Epithelial cell of esophagus (primary cell): ENCODE data around the gene IGSF3.

Source experiments
- DNase-seq: peaks from one replicate; pipeline ENCODE4 v3.0.0; 2010; ENCODE audit warnings: low read depth
- H3K4me3 ChIP-seq: 2 replicates; pipeline ENCODE4 v1.5.1; 2011; ENCODE audit warnings: mild to moderate bottlenecking, low read length, control low read depth
- TF ChIP-seq, protein P1 (sequence below): IDR thresholded peaks from 2 replicates; pipeline ENCODE4 v1.5.1; 2011; ENCODE audit warnings: low read depth, mild to moderate bottlenecking, low read length, control low read depth, inconsistent platforms; ENCODE audit not compliant: insufficient read depth; ENCODE audit errors: missing control alignments

IGSF3 gene

DNA sequence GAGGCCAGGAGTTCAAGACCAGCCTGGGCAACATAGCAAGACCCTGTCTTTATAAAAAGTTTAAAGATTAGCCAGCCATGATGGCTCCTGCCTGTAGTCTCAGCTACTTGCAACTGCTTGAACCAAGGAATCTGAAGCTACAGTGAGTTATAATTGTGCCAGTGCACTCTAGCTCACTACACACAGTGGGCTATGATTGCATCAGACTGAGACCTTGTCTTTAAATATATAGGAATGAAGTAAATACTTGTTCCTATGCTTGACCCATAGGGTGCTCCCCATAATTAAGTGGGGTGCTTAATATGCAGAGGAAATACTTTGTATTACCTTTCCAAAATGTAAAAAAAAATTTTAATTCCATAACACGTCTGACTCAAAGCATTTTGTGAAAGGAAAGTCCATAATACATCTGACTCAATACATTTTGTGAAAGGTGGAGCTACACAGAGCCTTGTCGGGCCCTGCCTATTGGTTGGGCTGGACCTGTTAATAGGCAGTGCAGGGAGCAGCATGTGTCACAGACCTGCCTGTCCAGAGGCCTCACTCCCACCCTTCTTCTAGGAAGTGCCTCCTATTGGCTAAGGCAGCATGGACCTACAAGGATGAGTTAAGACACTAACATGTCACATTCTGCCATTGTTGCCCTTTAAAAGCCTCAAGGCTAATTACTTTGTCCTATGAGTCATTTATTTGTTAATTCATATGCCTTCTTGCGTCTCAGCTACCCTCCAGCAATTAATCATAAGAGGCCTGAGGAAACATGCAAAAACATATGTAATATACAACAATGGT, 130.3 kb downstream of the IGSF3 start:
- peak; percentile 100 for DNase-seq
- no peak overlapping the region for H3K4me3 ChIP-seq
- TF ChIP-seq, protein P1, sequence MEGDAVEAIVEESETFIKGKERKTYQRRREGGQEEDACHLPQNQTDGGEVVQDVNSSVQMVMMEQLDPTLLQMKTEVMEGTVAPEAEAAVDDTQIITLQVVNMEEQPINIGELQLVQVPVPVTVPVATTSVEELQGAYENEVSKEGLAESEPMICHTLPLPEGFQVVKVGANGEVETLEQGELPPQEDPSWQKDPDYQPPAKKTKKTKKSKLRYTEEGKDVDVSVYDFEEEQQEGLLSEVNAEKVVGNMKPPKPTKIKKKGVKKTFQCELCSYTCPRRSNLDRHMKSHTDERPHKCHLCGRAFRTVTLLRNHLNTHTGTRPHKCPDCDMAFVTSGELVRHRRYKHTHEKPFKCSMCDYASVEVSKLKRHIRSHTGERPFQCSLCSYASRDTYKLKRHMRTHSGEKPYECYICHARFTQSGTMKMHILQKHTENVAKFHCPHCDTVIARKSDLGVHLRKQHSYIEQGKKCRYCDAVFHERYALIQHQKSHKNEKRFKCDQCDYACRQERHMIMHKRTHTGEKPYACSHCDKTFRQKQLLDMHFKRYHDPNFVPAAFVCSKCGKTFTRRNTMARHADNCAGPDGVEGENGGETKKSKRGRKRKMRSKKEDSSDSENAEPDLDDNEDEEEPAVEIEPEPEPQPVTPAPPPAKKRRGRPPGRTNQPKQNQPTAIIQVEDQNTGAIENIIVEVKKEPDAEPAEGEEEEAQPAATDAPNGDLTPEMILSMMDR = no peak

DNA sequence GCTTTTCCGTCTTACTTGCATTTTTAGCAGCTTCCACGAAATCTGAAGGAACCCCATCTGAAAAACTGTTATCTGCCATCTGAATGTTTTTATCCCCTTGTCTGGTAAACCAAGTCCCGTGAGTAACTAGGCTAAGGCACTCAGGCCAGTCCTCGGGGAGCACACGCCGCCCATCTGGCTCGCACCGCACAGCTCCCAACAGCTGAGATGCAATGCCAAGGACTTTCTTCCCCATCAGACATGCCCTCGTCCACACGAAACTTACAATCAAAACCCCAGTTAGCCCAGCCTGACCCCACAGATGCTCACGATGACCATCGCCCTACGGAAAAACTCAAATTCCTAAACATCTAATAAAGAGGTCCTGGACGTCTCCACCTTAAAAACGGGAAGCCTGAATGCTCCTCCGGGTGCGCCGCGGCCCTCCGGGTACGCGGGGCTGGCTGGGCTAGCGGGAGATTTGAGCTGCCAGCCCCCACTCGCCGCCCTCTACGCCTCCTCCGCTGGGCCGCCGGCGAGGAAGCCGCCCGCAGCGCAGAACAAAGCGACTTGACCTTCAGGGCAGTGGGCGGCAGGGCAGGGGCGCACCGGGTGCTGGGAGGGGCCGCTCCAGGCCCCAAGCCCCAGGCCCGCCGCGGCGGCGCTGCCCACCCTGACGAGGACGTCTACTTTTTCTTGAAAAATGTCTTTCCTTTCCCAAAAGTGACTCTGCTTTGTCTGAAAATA, 133.4 kb downstream of the IGSF3 start:
- TF ChIP-seq, protein P1 = no peak
- no peak overlapping the region for H3K4me3 ChIP-seq
- no peak for DNase-seq

DNA sequence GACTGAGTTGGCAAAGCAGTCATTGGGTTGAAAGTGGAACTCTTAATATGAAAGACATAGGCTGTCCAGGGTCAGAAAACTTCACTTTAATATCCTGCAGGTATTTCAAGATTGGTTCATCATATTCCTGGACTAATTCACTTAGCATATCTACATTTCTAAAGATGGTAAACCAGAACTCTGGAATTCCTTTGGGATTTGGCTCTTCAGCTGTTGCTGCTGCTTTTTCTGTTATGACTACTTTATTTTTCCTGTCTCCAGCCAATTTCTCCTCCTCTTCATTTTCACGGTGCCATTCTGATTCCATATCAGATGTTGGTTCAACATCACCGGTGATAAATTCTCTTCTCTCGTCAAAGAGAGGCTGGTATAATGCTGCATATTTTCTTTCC, 134.1 kb downstream of the IGSF3 start:
- TF ChIP-seq, protein P1 = no peak
- DNase-seq = no peak
- no peak overlapping the region for H3K4me3 ChIP-seq

DNA sequence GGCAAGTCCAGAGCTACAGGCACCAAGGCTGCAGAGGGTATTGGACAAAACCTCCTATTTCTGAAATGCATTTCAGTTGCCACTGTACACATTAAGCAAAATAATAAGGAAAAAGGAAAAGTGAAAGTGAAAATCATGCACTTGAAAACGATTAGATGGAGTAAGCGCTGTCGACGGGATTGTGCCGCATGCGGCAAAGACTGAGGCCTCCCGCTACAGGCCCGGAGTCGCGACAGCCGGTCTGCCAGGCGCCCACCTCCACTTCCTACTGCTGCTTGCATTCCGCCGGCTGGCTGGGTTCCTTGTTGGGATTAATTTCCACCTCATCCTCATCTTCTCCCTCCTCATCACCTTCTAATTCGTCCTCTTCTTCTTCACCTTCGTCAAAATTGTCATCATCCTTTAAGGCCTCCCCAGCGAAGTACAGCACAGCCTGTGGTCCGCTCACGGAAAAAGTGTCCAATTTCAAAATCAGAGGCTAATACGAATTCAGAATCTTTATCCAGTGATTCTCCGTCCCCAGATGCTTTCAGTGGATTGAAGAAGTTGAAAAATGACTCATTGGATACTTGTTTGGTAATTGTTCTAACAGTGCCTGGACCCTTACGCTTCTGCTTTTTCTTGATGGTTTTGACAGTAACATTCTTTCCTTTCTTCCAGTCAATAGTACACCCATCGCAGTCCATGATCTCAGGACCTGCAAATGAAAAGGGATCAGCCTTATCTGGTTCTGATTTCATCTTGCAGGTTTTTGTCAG, 134.7 kb downstream of the IGSF3 start:
- TF ChIP-seq, protein P1 = no peak
- DNase-seq = no peak
- H3K4me3 ChIP-seq = no peak overlapping the region

DNA sequence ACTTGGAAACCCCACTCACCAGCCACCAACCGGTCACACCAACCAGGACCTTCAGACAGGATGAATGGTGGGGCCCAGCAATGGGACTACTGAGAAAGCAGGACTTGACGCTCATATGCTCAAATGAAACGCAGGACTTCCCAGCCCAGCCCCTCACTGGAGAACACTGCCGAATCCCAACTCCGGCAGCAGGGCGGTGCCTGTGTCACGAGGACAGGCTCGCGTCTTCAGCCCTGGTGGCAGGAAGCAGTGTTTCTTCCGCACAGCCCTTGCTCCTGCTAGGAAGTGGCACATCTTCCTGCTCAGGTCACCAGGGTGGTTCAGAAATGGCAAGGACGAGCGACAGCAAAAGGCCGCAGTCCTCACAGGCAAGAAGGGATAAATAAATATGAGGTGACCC, 135.6 kb downstream of the IGSF3 start:
- no peak overlapping the region for H3K4me3 ChIP-seq
- DNase-seq = no peak
- TF ChIP-seq, protein P1 = no peak

DNA sequence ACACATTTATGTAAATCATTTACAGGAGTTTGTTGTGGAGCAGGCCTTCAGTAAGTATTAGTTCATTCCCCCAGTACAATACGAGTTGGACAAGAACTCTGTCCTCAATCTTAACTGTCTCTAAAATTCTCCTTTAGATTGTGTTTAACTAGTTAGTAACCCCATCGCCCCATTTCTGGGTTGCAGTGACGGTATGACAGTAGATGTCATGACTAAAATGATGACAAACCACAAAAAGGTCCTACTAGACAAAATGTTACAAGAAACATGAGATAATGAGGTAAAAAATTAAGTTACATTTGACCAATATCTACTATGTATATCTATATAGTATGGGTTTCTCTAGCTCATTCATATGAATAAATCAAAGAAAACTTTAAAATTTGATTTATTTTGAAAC, 137.9 kb downstream of the IGSF3 start:
- TF ChIP-seq, protein P1 = no peak
- no peak overlapping the region for H3K4me3 ChIP-seq
- DNase-seq = no peak
